K562 (cell line): ENCODE measurements around the gene SON. TPM values are rescaled to one million over a fixed set of nuclear protein-coding genes. Genes with fewer than 3 reads are reported as not detected.
A peak's percentile ranks its signal among the peaks of the same experiment; 100 is the strongest.
"Not testable (repeated sequence)": the region's sequence is repeated elsewhere in the genome, so short reads cannot be mapped to it uniquely, and the experiment has no call there.

Source experiments
- SOX6 ChIP-seq: fragments of 450-650 bp; IDR thresholded peaks from 2 replicates; pipeline ENCODE4 v1.6.1; 2014; ENCODE audit warnings: mild to moderate bottlenecking
- polyA plus RNA-seq, 8 experiments: library from polyadenylated mRNA; depleted of rRNA in 4 of 8; stranded (reverse) in 5 of 8; unstranded in 3 of 8; fragments of >200 nt; fragmentation: Nextera tagmentation in 2 of 8; fragmentation: Illumina TruSeq in 1 of 8; extraction: Ambion mirVana in 2 of 8; extraction: Trizol in 1 of 8; gene quantifications; 2 replicates each; pipeline versions ENCODE4 v1.2.1 to v1.2.3, GENCODE V29; 2011 to 2014; ENCODE audit warnings: inconsistent platforms in 1 of 8, missing spikeins in 1 of 8
- total RNA-seq, 7 experiments: library from RNA; depleted of rRNA in 6 of 7; stranded (reverse); fragments of >200 nt in 6 of 7; fragmentation: Illumina TruSeq in 2 of 7; extraction: Trizol in 2 of 7; gene quantifications; 2 replicates each; pipeline versions ENCODE4 v1.2.1 to v1.2.3, GENCODE V29; 2011 to 2021; ENCODE audit warnings: low replicate concordance in 1 of 7
- TF ChIP-seq, protein P1 (sequence below), 2 experiments: fragments of 450-650 bp; formaldehyde crosslinking in 1 of 2; IDR thresholded peaks; 2 replicates each; pipeline versions ENCODE4 v1.4.0 to v1.6.1; 2014 to 2020; ENCODE audit warnings: mild to moderate bottlenecking in 2 of 2, borderline replicate concordance in 1 of 2, low read depth in 1 of 2

The SON gene
- total and polyA plus RNA-seq, 9 of the 15 experiments (the other 6 are each of a cell fraction or from before 2014, with no cell fraction given): 105 to 742 (median 187) TPM

DNA sequence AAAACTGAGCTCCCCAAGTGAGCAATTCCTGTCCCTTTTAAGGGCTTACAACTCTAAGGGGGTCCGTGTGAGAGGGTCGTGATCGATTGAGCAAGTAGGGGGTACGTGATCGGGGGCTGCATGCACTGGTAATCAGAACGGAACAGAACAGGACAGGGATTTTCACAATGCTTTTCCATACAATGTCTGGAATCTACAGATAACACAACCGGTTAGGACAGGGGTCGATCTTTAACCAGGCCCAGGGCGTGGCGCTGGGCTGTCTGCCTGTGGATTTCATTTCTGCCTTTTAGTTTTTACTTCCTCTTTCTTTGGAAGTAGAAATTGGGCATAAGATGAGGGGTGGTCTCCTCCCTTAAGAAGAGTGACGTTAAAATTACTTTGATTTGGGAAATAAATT lies 74.7 kb downstream of the SON start (continued):
- TF ChIP-seq, protein P1, sequence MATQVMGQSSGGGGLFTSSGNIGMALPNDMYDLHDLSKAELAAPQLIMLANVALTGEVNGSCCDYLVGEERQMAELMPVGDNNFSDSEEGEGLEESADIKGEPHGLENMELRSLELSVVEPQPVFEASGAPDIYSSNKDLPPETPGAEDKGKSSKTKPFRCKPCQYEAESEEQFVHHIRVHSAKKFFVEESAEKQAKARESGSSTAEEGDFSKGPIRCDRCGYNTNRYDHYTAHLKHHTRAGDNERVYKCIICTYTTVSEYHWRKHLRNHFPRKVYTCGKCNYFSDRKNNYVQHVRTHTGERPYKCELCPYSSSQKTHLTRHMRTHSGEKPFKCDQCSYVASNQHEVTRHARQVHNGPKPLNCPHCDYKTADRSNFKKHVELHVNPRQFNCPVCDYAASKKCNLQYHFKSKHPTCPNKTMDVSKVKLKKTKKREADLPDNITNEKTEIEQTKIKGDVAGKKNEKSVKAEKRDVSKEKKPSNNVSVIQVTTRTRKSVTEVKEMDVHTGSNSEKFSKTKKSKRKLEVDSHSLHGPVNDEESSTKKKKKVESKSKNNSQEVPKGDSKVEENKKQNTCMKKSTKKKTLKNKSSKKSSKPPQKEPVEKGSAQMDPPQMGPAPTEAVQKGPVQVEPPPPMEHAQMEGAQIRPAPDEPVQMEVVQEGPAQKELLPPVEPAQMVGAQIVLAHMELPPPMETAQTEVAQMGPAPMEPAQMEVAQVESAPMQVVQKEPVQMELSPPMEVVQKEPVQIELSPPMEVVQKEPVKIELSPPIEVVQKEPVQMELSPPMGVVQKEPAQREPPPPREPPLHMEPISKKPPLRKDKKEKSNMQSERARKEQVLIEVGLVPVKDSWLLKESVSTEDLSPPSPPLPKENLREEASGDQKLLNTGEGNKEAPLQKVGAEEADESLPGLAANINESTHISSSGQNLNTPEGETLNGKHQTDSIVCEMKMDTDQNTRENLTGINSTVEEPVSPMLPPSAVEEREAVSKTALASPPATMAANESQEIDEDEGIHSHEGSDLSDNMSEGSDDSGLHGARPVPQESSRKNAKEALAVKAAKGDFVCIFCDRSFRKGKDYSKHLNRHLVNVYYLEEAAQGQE (IDR thresholded peaks at IDR 0.05; ENCODE audit: borderline replicate concordance): peak; percentile 55
- TF ChIP-seq, protein P1 (CRISPR knock-in tag; IDR thresholded peaks at IDR 0.05; ENCODE audit: low read depth): not testable (repeated sequence)
- peak; percentile 61 for TF ChIP-seq SOX6
